ENCODE data around the gene FARP1.

GRCh38 chr13:98310485-98311199 lies 167.7 kb downstream of the FARP1 start:
- TF ChIP-seq CTCF (IDR thresholded peaks at IDR 0.05; ENCODE audit: low read depth, low read length, poor library complexity, severe bottlenecking) (no peak), EZH2phosphoT487 (IDR thresholded peaks at IDR 0.05; ENCODE audit: borderline replicate concordance, low read length) (no peak)

Data from DOHH2 (cell line).